Measurements from ENCODE around the gene HS1BP3.

The HS1BP3 gene

GRCh38 chr2:20645301-20645701 is 5.6 kb downstream of the HS1BP3 start:
- no peak for DNase-seq

GRCh38 chr2:20643826-20644225 is 7.1 kb downstream of the HS1BP3 start:
- no peak for DNase-seq

GRCh38 chr2:20643060-20643459 is 7.8 kb downstream of the HS1BP3 start:
- DNase-seq = no peak

- peak; percentile 85 for DNase-seq
Observed at GRCh38 chr2:20642055-20642971, 8.6 kb downstream of the HS1BP3 start.

- no peak for DNase-seq
Observed at GRCh38 chr2:20641123-20641985, 9.5 kb downstream of the HS1BP3 start.

- no peak for DNase-seq
Observed at GRCh38 chr2:20640411-20641122, 10.3 kb downstream of the HS1BP3 start.

- no peak for DNase-seq
Observed at GRCh38 chr2:20638646-20639430, 12.1 kb downstream of the HS1BP3 start.

- no peak for DNase-seq
Observed at GRCh38 chr2:20638014-20638413, 12.9 kb downstream of the HS1BP3 start.

- no peak for DNase-seq
Observed at GRCh38 chr2:20637147-20637546, 13.8 kb downstream of the HS1BP3 start.

GRCh38 chr2:20635675-20636584 is 15.0 kb downstream of the HS1BP3 start:
- DNase-seq = peak; percentile 94

- DNase-seq = no peak
Observed at GRCh38 chr2:20635113-20635510, 15.8 kb downstream of the HS1BP3 start.

GRCh38 chr2:20634507-20635112 is 16.3 kb downstream of the HS1BP3 start:
- peak; percentile 40 for DNase-seq

- peak; percentile 56 for DNase-seq
Observed at GRCh38 chr2:20633794-20634506, 16.9 kb downstream of the HS1BP3 start.

GRCh38 chr2:20633001-20633400 is 17.9 kb downstream of the HS1BP3 start:
- no peak for DNase-seq

GRCh38 chr2:20632446-20632990 is 18.4 kb downstream of the HS1BP3 start:
- no peak for DNase-seq

- no peak for DNase-seq
Observed at GRCh38 chr2:20631617-20632307, 19.1 kb downstream of the HS1BP3 start.

GRCh38 chr2:20630967-20631366 is 19.9 kb downstream of the HS1BP3 start:
- DNase-seq = no peak

GRCh38 chr2:20629581-20630171 is 21.2 kb downstream of the HS1BP3 start:
- DNase-seq = no peak

- DNase-seq = no peak
Observed at GRCh38 chr2:20629181-20629580, 21.7 kb downstream of the HS1BP3 start.
